ENCODE measurements around the gene KIF19.
A peak's percentile ranks its signal among the peaks of the same experiment; 100 is the strongest.
"Not testable (repeated sequence)": the region's sequence is repeated elsewhere in the genome, so short reads cannot be mapped to it uniquely, and the experiment has no call there.

KIF19 gene, protein sequence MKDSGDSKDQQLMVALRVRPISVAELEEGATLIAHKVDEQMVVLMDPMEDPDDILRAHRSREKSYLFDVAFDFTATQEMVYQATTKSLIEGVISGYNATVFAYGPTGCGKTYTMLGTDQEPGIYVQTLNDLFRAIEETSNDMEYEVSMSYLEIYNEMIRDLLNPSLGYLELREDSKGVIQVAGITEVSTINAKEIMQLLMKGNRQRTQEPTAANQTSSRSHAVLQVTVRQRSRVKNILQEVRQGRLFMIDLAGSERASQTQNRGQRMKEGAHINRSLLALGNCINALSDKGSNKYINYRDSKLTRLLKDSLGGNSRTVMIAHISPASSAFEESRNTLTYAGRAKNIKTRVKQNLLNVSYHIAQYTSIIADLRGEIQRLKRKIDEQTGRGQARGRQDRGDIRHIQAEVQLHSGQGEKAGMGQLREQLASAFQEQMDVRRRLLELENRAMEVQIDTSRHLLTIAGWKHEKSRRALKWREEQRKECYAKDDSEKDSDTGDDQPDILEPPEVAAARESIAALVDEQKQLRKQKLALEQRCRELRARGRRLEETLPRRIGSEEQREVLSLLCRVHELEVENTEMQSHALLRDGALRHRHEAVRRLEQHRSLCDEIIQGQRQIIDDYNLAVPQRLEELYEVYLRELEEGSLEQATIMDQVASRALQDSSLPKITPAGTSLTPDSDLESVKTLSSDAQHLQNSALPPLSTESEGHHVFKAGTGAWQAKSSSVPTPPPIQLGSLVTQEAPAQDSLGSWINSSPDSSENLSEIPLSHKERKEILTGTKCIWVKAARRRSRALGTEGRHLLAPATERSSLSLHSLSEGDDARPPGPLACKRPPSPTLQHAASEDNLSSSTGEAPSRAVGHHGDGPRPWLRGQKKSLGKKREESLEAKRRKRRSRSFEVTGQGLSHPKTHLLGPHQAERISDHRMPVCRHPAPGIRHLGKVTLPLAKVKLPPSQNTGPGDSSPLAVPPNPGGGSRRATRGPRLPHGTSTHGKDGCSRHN

DNA sequence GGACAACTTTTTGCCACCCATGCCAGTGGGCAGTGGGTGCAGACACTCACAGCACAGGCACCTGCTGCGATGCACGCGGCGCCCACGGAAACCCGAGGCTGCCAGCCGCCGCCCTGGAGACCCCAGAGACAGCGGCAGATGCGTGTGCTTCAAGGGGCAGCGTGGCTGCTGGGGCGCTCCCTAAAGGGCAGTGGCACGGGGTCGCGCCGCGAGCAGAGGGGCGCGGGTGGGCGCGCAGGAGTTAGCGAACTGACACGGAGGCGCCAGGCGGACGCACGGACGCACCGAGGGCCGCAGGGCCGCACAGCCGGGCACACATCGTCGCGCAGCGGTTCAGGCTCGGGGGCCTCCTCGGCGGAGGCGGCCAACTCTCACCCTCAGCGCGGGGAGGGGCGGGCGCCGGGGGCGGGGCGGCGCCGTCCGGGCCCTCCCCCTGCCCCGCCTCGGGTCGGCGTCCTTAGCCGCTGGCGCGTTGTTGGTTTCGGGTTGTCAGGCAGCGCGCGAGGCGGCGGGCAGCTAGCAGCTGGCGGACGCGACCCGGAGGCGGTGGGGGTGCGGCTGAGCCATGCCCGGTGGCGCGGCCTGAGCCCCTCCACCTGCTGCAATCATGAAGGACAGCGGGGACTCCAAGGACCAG is at the start of gene KIF19:
Gene KIF19 (plus strand): TSS at position 484 of the 637 bp plus-strand sequence. CDS start 124 bp downstream, at position 608.
- TF ChIP-seq POLR2A (IDR thresholded peaks at IDR 0.05; ENCODE audit: extremely low read depth, insufficient read length) (no peak), MYC (IDR thresholded peaks at IDR 0.05; ENCODE audit: low read depth, low read length) (no peak)
- TF ChIP-seq, protein P1, sequence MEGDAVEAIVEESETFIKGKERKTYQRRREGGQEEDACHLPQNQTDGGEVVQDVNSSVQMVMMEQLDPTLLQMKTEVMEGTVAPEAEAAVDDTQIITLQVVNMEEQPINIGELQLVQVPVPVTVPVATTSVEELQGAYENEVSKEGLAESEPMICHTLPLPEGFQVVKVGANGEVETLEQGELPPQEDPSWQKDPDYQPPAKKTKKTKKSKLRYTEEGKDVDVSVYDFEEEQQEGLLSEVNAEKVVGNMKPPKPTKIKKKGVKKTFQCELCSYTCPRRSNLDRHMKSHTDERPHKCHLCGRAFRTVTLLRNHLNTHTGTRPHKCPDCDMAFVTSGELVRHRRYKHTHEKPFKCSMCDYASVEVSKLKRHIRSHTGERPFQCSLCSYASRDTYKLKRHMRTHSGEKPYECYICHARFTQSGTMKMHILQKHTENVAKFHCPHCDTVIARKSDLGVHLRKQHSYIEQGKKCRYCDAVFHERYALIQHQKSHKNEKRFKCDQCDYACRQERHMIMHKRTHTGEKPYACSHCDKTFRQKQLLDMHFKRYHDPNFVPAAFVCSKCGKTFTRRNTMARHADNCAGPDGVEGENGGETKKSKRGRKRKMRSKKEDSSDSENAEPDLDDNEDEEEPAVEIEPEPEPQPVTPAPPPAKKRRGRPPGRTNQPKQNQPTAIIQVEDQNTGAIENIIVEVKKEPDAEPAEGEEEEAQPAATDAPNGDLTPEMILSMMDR (IDR thresholded peaks at IDR 0.05; ENCODE audit: low read depth, low read length): no peak
- TF ChIP-seq, protein P2, sequence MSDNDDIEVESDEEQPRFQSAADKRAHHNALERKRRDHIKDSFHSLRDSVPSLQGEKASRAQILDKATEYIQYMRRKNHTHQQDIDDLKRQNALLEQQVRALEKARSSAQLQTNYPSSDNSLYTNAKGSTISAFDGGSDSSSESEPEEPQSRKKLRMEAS (IDR thresholded peaks at IDR 0.05; ENCODE audit: low read depth, low read length): no peak
- no peak within 1 kb of the TSS for H3K4me3 ChIP-seq (ENCODE audit: low read depth, low read length)
- DNase-seq (ENCODE audit: low read depth): no peak

DNA sequence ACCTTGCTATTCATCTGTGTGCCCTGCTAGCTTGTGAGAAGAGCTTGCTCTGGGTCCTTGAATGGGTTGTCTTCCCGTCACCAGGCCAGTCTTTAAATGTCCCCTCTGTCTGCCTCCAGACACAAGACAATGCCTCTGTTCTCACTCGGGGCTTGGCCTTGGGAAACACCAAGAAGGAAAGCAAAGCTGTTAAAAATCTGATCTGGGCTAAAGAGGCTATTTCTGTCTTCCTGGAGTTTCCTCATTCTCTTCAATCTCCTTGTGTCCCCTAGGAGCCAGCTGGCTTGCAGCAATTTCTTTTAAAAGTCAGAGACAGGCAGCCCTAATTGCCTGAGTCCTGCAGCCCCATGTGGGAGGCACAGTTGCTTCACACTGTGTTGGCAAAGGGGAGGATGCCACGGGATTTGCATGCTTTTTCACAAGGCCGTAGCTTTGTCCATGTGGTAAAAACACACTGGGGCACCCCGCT is 49.5 kb upstream of the KIF19 start:
- TF ChIP-seq, protein P1 (IDR thresholded peaks at IDR 0.05; ENCODE audit: low read depth, low read length): no peak
- TF ChIP-seq MYC (IDR thresholded peaks at IDR 0.05; ENCODE audit: low read depth, low read length) (no peak), POLR2A (IDR thresholded peaks at IDR 0.05; ENCODE audit: extremely low read depth, insufficient read length) (no peak)
- TF ChIP-seq, protein P2 (IDR thresholded peaks at IDR 0.05; ENCODE audit: low read depth, low read length): peak; percentile 36; the same call in 1 of the 2 replicates
- H3K4me3 ChIP-seq (ENCODE audit: low read depth, low read length): no peak overlapping the region
- DNase-seq (ENCODE audit: low read depth): peak; percentile 85

DNA sequence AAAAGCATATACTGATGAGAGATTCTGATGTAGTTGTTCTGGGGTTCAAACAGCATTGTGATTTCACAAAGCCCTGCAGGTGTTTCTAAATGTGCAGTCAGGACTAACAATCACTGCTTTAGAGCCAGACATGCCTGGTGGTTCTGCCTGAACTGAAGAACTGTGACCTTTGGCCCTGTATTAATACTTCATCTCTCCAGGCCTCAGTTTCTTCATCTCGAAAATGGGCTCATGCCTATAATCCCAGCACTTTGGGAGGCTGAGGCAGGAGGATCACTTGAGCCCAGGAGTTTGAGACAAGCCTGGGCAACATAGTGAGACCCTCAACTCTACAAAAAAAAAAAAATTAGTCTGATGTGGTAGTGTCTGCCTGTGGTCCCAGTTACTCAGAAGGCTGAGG is 48.1 kb upstream of the KIF19 start:
- DNase-seq (ENCODE audit: low read depth): no peak
- no peak overlapping the region for H3K4me3 ChIP-seq (ENCODE audit: low read depth, low read length)
- TF ChIP-seq POLR2A (IDR thresholded peaks at IDR 0.05; ENCODE audit: extremely low read depth, insufficient read length): no peak

DNA sequence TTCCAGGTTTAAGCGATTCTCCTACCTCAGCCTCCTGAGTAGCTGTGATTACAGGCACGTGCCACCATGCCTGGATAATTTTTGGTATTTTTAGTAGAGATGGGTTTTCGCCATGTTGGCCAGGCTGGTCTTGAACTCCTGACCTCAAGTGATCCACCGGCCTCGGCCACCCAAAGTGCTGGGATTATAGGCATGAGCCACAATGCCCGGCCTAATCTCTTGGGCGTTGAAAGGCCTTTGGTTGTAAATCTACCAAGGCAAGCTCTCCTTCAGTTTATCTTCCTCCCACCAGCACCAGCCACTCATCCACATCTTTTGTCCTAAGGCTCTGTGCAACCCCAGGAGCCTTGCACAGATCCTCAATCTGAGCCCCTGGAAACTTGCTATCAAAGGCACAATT is 46.4 kb upstream of the KIF19 start:
- not testable (repeated sequence) for H3K4me3 ChIP-seq (ENCODE audit: low read depth, low read length); DNase-seq (ENCODE audit: low read depth)

DNA sequence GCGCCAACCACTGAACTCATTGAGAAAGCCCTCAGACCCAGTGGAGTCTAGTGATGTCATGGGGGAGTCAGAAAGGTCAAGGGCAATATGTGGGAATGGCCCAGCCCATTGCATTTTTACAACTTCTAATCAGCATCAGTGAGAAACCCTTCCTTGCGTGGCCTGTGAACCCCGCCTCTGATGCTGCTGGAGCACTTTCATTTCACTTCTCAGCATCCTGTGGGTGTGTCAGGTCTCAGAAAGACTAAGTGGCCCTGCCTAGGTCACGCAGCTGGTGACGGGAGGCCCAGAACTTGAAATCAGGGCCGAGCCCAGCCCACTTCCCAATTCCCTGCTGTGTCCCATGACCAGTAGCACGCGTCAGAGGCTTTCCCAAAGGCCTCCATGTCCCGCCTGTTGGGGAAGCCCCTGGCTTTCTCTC is 45.9 kb upstream of the KIF19 start:
- no peak for DNase-seq (ENCODE audit: low read depth)
- no peak for TF ChIP-seq MYC (IDR thresholded peaks at IDR 0.05; ENCODE audit: low read depth, low read length)
- TF ChIP-seq, protein P1 (IDR thresholded peaks at IDR 0.05; ENCODE audit: low read depth, low read length): no peak
- no peak for TF ChIP-seq POLR2A (IDR thresholded peaks at IDR 0.05; ENCODE audit: extremely low read depth, insufficient read length)
- TF ChIP-seq, protein P2 (IDR thresholded peaks at IDR 0.05; ENCODE audit: low read depth, low read length): no peak
- no peak overlapping the region for H3K4me3 ChIP-seq (ENCODE audit: low read depth, low read length)

DNA sequence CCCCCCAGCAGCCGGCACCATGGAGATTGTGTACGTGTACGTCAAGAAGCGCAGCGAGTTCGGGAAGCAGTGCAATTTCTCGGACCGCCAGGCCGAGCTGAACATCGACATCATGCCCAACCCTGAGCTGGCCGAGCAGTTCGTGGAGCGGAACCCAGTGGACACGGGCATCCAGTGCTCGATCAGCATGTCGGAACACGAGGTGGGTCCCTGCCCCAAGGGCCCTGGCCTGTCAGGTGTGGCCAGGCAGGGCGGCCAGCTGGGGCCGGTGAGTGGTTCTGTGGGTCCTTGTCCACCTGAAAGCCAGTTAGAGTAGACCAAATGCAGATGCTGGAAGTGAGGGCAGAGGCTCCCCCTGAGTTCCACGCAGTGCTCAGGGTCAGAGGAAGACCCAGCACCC is 44.2 kb upstream of the KIF19 start:
- no peak for DNase-seq (ENCODE audit: low read depth)
- no peak for TF ChIP-seq POLR2A (IDR thresholded peaks at IDR 0.05; ENCODE audit: extremely low read depth, insufficient read length)
- no peak for TF ChIP-seq MYC (IDR thresholded peaks at IDR 0.05; ENCODE audit: low read depth, low read length)
- TF ChIP-seq, protein P2 (IDR thresholded peaks at IDR 0.05; ENCODE audit: low read depth, low read length): no peak
- TF ChIP-seq, protein P1 (IDR thresholded peaks at IDR 0.05; ENCODE audit: low read depth, low read length): no peak
- no peak overlapping the region for H3K4me3 ChIP-seq (ENCODE audit: low read depth, low read length)

DNA sequence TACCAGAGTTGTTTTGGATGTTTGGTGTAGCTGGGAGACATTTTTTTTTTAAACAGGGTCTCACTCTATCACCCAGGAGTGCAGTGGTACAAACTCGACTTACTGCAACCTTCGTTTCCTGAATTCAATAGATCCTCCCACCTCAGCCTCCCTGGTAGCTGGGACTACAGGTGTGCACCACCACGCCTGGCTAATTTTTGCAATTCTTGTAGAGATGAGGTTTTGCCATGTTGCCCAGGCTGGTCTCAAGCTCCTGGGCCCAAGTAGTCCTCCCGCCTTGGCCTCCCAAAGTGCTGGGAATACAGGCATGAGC is 43.8 kb upstream of the KIF19 start:
- not testable (repeated sequence) for H3K4me3 ChIP-seq (ENCODE audit: low read depth, low read length); DNase-seq (ENCODE audit: low read depth)
